ENCODE results near the gene CCDC85B.
A peak's percentile ranks its signal among the peaks of the same experiment; 100 is the strongest.
"Not testable (repeated sequence)": the region's sequence is repeated elsewhere in the genome, so short reads cannot be mapped to it uniquely, and the experiment has no call there.

CCDC85B gene

GRCh38 chr11:65890324-65891218, at the start of gene CCDC85B:
TSS of gene CCDC85B (plus strand) at chr11:65890673. CDS start at chr11:65890784, 111 bp downstream.
- DNase-seq, result peak; percentile 98

DNA sequence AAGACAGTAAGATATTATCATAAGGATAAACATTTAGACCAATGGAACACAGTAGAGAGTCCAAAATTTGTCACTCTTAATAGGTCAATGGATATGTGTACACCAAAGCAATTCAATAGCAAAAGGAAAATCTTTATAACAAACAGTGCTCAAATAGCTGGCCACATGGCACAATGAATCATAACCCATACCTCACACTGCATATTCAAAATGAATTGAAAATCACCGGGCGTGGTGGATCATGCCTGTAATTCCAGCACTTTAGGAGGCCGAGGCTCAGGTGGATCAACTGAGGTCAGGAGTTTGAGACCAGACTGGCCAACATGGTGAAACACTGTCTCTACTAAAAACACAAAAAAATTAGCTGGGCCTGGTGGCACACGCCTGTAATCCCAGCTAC, 48.3 kb upstream of the CCDC85B start:
- no peak for DNase-seq

DNA sequence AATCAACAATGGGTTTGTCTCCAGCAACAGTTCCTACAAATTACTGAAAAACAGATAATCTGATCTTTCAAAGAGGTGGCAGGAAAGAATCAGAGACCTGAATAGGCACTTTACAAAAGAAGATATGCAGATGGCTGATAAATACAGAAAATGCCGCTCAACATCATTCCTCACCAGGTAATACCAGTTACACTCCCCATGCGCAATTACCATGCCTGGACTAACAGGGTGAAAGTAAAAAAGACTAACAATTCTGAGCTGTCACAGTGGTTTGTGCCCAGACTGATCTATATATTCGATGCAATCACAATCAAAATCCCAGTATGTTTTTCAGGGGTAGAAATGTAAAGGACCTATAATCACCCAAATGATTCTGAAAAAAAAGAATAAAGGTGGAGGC, 46.7 kb upstream of the CCDC85B start:
- DNase-seq, result no peak

DNA sequence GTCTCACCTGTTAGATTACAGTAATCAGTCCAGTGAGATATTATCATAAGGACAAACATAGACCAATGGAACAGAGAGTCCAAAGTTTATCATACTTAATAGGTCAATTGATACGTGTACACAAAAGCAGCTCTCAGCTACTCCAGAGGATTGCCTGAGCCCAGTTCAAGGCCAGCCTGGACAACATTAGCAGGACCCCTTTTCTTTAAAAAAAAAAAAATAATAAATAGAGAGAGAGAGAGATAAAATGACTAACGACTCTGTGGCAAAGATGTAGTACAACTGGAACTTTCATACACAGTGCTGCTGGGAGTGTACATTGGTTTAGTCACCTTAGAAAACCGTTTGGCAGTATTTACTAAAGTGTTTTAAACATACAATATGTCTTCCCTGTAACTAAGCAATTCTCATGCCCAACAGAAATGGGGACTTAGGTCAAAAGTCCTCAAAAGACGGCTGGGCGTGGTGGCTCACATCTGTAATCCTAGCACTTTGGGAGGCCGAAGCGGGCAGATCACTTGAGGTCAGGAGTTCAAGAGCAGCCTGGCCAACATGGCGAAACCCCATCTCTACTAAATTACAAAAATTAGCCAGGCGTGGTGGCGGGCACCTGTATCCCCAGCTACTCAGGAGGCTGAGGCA, 46.1 kb upstream of the CCDC85B start:
- no peak for DNase-seq

DNA sequence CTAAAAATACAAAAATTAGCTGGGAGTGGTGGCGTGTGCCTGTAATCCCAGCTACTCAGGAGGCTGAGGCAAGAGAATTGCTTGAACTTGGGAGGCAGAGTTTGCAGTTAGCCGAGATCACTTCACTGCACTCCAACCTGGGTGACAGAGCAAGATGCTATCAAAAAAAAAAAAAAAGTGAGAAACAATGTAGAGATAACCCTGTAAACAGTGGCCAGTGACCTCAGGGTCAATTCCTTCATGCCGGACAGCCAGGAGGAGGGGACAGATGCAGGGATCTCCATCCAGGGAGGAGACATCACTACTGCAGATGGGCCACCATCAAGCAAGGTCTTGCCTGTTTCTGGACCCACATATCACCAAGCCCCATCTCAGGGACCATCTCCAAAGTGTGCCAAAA, 42.7 kb upstream of the CCDC85B start:
- DNase-seq, result no peak

DNA sequence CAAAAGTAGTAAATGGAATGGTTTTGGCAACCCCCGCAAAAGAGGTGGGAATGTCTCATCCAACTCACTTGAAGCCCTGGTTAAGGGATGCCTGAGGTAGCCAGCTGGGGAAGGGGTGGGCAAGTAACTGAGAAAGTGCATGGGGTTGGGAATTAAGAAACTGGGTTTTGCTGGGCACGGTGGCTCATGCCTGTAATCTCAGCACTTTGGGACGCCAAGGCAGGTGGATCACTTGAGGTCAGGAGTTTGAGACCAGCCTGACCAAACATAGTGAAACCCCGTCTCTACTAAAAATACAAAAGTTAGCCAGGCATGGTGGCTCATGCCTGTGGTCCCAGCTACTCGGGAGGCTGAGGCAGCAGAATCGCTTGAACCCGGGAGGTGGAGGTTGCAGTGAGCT, 41.8 kb upstream of the CCDC85B start:
- DNase-seq, result not testable (repeated sequence)

DNA sequence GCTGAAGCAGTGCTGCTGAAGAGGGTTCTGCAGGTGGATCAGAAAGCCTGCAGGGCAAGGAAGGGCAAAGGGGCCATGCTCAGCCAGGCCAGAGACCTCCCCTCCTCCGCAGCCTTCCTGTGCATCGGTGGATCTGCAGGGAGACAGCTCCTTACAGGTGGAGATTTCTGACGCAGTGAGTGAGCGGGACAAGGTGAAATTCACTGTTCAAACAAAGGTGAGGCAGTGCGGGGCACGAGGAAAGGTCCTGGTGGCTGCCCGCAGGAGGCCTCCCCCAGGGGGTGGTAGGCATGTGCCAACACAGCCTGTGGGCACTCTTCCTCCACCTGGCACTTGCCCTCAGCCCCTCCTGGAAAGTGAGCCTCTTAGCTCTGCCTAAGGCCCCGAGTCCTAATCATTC, 41.1 kb upstream of the CCDC85B start:
- DNase-seq, result no peak

- no peak for DNase-seq
Measured at GRCh38 chr11:65849771-65850216, 40.7 kb upstream of the CCDC85B start.

DNA sequence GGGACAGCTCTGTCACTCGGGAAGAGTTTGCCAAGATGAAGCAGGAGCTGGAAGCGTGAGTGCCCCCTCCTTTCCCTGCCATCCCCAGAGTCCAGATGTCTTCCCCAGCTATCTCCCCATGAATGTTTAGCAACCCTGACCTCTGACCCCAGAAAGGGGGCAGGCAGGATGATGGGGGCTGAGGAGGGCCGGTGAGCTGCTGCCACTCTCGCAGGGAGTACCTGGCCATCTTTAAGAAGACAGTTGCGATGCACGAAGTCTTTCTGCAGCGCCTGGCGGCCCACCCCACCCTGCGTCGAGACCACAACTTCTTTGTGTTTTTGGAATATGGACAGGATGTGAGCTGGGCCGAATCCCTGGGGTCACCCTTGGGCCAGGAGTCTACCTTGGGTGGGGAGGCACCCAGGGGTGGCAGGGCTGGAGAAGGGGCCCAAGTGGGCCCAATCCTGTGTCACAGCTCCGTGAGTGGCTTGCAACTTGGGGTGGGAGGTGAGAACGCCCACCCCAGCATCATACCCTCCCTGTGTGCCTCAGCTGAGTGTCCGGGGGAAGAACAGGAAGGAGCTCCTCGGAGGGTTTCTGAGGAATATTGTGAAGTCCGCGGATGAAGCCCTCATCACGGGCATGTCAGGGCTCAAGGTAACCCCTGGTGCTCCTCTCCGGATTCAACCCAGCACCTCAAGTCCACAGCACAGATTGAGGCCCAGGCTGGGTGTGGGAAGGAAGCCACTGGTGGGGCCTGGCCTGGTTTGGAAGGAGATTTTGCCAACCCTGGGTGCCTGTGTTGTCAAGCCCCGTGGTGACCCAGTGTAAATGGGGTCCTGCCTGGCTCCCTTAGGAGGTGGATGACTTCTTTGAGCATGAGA, 40.0 kb upstream of the CCDC85B start:
- no peak for DNase-seq

DNA sequence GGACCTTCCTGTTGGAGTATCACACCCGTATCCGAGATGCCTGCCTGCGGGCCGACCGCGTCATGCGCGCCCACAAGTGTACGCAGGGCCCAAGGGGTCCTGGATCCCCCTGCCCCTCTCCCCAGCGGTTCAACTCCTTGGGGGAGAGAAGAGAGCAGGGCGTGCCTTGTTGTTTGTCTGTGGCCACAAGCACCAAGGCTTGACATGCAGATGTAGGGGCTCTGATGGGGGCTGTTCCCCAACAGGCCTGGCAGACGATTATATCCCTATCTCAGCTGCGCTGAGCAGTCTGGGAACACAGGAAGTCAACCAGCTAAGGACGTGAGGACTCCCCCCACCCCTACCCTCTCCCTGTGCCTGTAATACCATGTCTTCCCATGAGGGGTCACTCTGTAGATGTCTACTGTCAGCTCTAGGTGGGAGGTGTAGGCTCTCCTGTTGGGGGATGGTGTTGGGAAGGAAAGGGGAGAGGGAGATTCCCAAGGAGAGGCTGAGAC, 39.3 kb upstream of the CCDC85B start:
- DNase-seq, result peak in 1 of 2 donors; percentile 27

- no peak for DNase-seq
Measured at GRCh38 chr11:65851811-65852507, 38.5 kb upstream of the CCDC85B start.

DNA sequence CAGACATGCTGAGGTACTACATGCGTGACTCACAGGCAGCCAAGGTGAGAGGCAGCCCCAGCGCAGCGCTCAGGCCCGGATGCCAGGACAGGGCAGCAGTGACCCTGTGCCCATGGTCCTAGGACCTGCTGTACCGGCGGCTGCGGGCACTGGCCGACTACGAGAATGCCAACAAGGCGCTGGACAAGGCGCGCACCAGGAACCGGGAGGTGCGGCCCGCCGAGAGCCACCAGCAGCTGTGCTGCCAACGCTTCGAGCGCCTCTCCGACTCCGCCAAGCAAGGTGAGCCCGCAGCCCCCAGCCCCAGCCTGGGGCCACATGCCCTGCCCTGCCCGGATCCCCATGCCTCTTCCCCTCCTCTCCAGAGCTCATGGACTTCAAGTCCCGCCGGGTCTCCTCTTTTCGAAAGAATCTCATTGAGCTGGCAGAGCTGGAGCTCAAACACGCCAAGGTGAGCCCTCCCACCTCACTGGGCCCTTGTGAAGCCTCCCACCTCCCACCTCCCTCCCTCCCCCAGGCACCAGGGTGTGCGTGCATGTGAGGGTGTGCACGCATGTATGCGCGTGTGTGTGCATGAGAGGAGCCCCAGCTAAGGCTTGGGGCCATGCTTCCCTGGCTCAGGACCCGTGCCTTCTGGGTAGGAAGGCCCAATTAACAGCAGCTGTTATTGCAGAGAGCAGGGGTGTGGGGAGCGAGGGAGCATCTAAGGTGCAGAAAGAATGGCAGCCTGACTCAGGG, 37.8 kb upstream of the CCDC85B start:
- DNase-seq, result no peak

DNA sequence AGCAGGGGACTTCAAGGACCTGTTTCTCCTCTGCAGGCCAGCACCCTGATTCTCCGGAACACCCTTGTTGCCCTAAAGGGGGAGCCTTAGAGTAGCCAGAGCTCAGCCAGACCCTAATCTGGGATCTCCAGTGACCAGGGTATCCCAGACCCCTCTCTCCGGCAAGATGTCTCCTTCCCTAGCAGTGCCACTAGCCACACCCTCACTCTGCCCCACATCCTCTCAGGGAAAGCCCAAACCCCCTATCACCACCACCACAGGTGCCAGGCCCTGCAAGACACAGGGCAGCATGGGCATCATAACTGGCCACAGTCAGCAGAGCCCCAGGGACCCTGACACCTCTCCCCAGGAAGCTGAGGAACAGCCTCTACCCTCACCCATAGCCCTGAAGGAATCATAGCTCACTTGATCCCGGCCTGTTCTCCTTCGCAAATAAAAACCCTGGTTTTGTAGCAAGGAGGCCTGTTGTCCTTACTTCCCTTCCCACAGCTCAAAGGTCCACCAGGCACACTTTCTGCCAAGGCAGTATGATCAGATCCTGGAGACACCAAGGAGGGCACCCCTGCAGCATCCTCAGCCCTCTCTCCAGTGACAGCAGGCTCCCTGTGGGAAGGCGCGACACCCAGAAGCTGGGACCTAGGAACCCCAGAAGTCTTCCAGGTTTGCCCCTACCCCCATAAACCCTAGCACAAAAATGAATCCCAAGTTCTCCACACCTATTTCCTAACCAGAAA, 37.1 kb upstream of the CCDC85B start:
- DNase-seq, result no peak

DNA sequence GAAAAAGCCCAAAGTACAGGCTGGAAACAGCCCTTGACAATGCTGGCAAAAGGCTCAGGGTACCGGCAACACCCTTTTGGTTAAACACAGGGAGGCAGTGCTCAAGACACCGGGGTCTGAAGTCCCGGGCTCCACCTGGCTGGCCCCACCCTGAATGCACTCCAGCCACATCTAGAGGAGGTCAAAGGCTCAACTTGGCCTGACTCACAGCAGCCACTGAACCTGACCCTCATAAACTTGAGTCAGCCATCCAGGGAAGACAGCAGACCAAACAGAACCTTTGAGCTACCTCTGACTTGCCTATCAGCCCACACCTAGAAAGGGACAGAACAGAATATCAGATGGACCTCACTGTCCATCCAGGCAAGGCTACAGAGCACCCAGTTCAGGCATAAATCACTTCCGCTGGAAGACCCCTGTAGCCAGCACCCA, 36.3 kb upstream of the CCDC85B start:
- DNase-seq, result no peak

- no peak for DNase-seq
Measured at GRCh38 chr11:65854852-65855837, 35.3 kb upstream of the CCDC85B start.

GRCh38 chr11:65855927-65856363, 34.5 kb upstream of the CCDC85B start:
- DNase-seq, result no peak

DNA sequence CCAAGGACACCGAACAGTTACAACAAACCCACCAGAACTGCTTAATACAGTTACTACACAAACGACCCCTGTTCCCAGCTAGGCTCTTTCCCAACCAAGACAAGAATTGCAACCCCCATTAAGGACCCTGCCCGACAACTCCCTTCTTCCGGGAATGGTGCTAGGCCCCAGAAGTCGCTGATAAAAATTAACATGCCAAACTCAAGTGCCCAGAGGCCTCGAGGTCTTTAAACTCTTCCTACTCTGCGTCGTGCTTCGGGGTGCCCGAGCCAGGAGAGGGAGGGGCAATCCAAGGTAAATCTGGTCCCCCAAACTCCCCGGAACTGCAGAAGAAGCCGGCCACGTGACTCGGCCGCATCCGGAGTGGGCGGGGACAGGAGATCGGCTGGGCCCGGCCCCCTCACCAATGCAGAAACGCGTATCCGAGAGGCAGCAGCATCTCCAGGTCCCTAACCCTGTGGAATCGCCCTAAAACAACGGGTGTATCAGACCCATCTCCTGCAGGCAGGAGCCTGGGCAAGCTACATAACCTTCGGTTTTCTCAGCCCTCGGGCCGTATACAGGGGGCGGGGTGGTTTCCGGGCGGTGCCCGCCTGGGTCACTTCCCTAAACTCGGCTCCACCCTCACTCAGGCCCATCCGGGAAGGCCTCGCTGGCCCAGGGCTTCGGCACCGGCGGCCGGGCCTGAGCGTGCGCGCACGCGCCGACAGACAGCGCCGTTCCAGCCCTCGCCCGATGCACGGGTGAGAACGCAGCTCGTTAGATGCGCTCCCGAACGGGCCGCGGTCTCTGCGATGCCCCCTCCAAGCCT, 33.6 kb upstream of the CCDC85B start:
- peak; percentile 82 to 85 for DNase-seq

- peak; percentile 42 to 63 for DNase-seq
Measured at GRCh38 chr11:65857500-65857852, 33.0 kb upstream of the CCDC85B start.

Measured in CD4-positive, alpha-beta T cell treated with Interleukin-1 beta for 1 hour (primary cell).